OCI-LY7 (cell line): ENCODE results near the gene METTL8. TPM values are rescaled to one million over a fixed set of nuclear protein-coding genes. Genes with fewer than 3 reads are reported as not detected.

Source experiments
- BruUV-seq: library from RNA; stranded (reverse); fragments of 400-500 nt; replicated peaks from 2 replicates; lab custom pipeline; 2021; lab: Mats Ljungman, UMichigan
- CTCF ChIA-PET: fragments of 300-600 bp; sonication (Branson Sonifier 250); formaldehyde crosslinking; loops from one replicate; lab custom pipeline; 2022; ENCODE audit warnings: antibody characterized with exemption; ENCODE audit not compliant: unreplicated experiment; lab: Charles Lee
- POLR2A ChIA-PET: fragments of 300-600 bp; sonication (Branson Sonifier 250); formaldehyde crosslinking; loops from one replicate; lab custom pipeline; 2022; ENCODE audit warnings: antibody characterized with exemption; lab: Charles Lee
- DNase-seq: peaks from one replicate; pipeline ENCODE4 v3.0.0-alpha.2; 2015; ENCODE audit warnings: low spot score
- H2AFZ ChIP-seq: fragments of 200-600 bp; sonication (generic), shearing (Covaris generic); 2 replicates; pipeline ENCODE4 v1.6.1; 2014; ENCODE audit warnings: mild to moderate bottlenecking, antibody characterized with exemption, low read length, moderate library complexity
- H3K27ac ChIP-seq: fragments of 200-600 bp; sonication (generic); 2 replicates; pipeline ENCODE4 v1.5.1; 2014; ENCODE audit warnings: mixed run types, low read depth, mild to moderate bottlenecking, moderate library complexity, low read length, inconsistent platforms; ENCODE audit not compliant: poor library complexity, severe bottlenecking
- H3K36me3 ChIP-seq: fragments of 200-600 bp; sonication (generic); 2 replicates; pipeline ENCODE4 v1.6.1; 2014; ENCODE audit warnings: mild to moderate bottlenecking, antibody characterized with exemption, low read length, moderate library complexity, mixed read lengths; ENCODE audit not compliant: insufficient read depth
- H3K4me1 ChIP-seq: fragments of 200-600 bp; sonication (generic); 2 replicates; pipeline ENCODE4 v1.5.1; 2014; ENCODE audit warnings: mild to moderate bottlenecking, low read length; ENCODE audit not compliant: insufficient read depth, poor library complexity, severe bottlenecking
- H3K4me2 ChIP-seq: fragments of 200-600 bp; sonication (generic); 2 replicates; pipeline ENCODE4 v1.6.1; 2014; ENCODE audit warnings: mild to moderate bottlenecking, low read length
- H3K4me3 ChIP-seq: fragments of 200-600 bp; sonication (generic); 2 replicates; pipeline ENCODE4 v1.5.1; 2014; ENCODE audit warnings: mild to moderate bottlenecking, low read depth, low read length; ENCODE audit not compliant: poor library complexity, severe bottlenecking
- H3K79me2 ChIP-seq: fragments of 200-600 bp; sonication (generic); 2 replicates; pipeline ENCODE4 v1.6.1; 2016; ENCODE audit warnings: low read depth, mild to moderate bottlenecking, low read length, moderate library complexity, mixed read lengths; ENCODE audit not compliant: insufficient read depth
- H3K9me2 ChIP-seq: fragments of 200-600 bp; sonication (generic); 2 replicates; pipeline ENCODE4 v1.6.1; 2016; ENCODE audit warnings: mild to moderate bottlenecking, low read length, mixed read lengths; ENCODE audit not compliant: insufficient read depth
- H3K9me3 ChIP-seq: fragments of 200-600 bp; sonication (generic); 2 replicates; pipeline ENCODE4 v1.6.1; 2014; ENCODE audit warnings: mild to moderate bottlenecking, mixed run types, low read length, mixed read lengths
- H4K20me1 ChIP-seq: fragments of 200-600 bp; sonication (generic); 2 replicates; pipeline ENCODE4 v1.6.1; 2014; ENCODE audit warnings: mild to moderate bottlenecking, antibody characterized with exemption, low read length, moderate library complexity, mixed read lengths; ENCODE audit not compliant: insufficient read depth
- EZH2phosphoT487 ChIP-seq: fragments of 200-600 bp; sonication (generic); IDR thresholded peaks from 2 replicates; pipeline ENCODE4 v1.6.1; 2018; ENCODE audit warnings: low read depth, borderline replicate concordance, mild to moderate bottlenecking, mixed run types, antibody characterized with exemption, low read length, moderate library complexity, mixed read lengths
- intact Hi-C: fragments of 100-400 bp; cut with micrococcal nuclease; formaldehyde crosslinking; loops from one replicate; pipeline ENCODE4 v1.10.0; 2022; ENCODE audit not compliant: unreplicated experiment
- total RNA-seq, 2 experiments: library from RNA; depleted of rRNA in 1 of 2; stranded (reverse); fragments of >200 nt in 1 of 2; shearing (Covaris generic) in 1 of 2; gene quantifications; 2 replicates each; pipeline ENCODE4 v1.2.3, GENCODE V29; 2014 to 2022
- TF ChIP-seq, protein P1 (sequence below): fragments of 200-600 bp; sonication (generic); conservative IDR thresholded peaks from 2 replicates; pipeline ENCODE4 v1.5.1; 2014; ENCODE audit warnings: mild to moderate bottlenecking, antibody characterized with exemption, low read length, moderate library complexity, mixed read lengths

The METTL8 gene
- total RNA-seq, 2 experiments from 2014 or later: 11.8 to 33.0 TPM

- intact Hi-C loops: no loop called here
- ChIA-PET POLR2A (no interaction called here), CTCF (no interaction called here)
- Histone ChIP-seq H4K20me1 (no peaks in the 10 kb centered on the region), H3K36me3 (peaks cover 62% of the 10 kb centered on the region), H3K4me1 (peaks cover 14% of the 10 kb centered on the region), H3K4me2 (no peak overlapping the region), H3K4me3 (no peak overlapping the region), H3K27ac (no peak overlapping the region), H3K9me2 (no peaks in the 10 kb centered on the region), H2AFZ (no peak overlapping the region), H3K79me2 (peaks cover 17% of the 10 kb centered on the region; the same call in 1 of the 2 replicates), H3K9me3 (peaks cover 53% of the 10 kb centered on the region)
- TF ChIP-seq, protein P1, sequence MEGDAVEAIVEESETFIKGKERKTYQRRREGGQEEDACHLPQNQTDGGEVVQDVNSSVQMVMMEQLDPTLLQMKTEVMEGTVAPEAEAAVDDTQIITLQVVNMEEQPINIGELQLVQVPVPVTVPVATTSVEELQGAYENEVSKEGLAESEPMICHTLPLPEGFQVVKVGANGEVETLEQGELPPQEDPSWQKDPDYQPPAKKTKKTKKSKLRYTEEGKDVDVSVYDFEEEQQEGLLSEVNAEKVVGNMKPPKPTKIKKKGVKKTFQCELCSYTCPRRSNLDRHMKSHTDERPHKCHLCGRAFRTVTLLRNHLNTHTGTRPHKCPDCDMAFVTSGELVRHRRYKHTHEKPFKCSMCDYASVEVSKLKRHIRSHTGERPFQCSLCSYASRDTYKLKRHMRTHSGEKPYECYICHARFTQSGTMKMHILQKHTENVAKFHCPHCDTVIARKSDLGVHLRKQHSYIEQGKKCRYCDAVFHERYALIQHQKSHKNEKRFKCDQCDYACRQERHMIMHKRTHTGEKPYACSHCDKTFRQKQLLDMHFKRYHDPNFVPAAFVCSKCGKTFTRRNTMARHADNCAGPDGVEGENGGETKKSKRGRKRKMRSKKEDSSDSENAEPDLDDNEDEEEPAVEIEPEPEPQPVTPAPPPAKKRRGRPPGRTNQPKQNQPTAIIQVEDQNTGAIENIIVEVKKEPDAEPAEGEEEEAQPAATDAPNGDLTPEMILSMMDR: no peak
- TF ChIP-seq EZH2phosphoT487: no peak
- DNase-seq: no peak
- BruUV-seq: no TSS peak
Measured at GRCh38 chr2:171420728-171421563, 12.8 kb downstream of the METTL8 start.

- TF ChIP-seq, protein P1: no peak
- no peak for TF ChIP-seq EZH2phosphoT487
- H3K4me1 ChIP-seq: peaks cover 23% of the 10 kb centered on the region
- H3K9me2 ChIP-seq: no peaks in the 10 kb centered on the region
- H3K79me2 ChIP-seq: peaks cover 20% of the 10 kb centered on the region; the same call in 1 of the 2 replicates
- no peak overlapping the region for H3K4me2 ChIP-seq
- no peak for DNase-seq
- no peak overlapping the region for H3K27ac ChIP-seq
- CTCF ChIA-PET: no interaction called here
- peaks cover 47% of the 10 kb centered on the region for H3K36me3 ChIP-seq
- H3K9me3 ChIP-seq: peaks cover 40% of the 10 kb centered on the region
- no peaks in the 10 kb centered on the region for H4K20me1 ChIP-seq
- H2AFZ ChIP-seq: no peak overlapping the region
- POLR2A ChIA-PET: interaction anchor here (1.3 to 1.4 kb wide), 3 partner anchors 103 to 265 kb away, joined by 3 to 4 read pairs (median 3); no protein-coding TSS in a partner anchor
- intact Hi-C loops: no loop called here
- H3K4me3 ChIP-seq: no peak overlapping the region
- no TSS peak for BruUV-seq
Measured at GRCh38 chr2:171419333-171419732, 14.5 kb downstream of the METTL8 start.
